Measurements from ENCODE around the gene METTL16.

METTL16 gene

GRCh38 chr17:2393954-2394749, 117.5 kb downstream of the METTL16 start:
- no peak for DNase-seq

- peak; percentile 69 for DNase-seq
Observed at GRCh38 chr17:2393174-2393953, 118.3 kb downstream of the METTL16 start.

GRCh38 chr17:2392252-2393173, 119.2 kb downstream of the METTL16 start:
- peak; percentile 77 for DNase-seq

- no peak for DNase-seq
Observed at GRCh38 chr17:2391597-2392251, 120.0 kb downstream of the METTL16 start.

GRCh38 chr17:2390199-2390836, 121.4 kb downstream of the METTL16 start:
- no peak for DNase-seq

- no peak for DNase-seq
Observed at GRCh38 chr17:2388683-2389055, 123.0 kb downstream of the METTL16 start.

- no peak for DNase-seq
Observed at GRCh38 chr17:2388020-2388682, 123.5 kb downstream of the METTL16 start.

GRCh38 chr17:2387086-2388019, 124.3 kb downstream of the METTL16 start:
- DNase-seq: no peak

- DNase-seq: no peak
Observed at GRCh38 chr17:2386400-2387085, 125.1 kb downstream of the METTL16 start.

- no peak for DNase-seq
Observed at GRCh38 chr17:2385240-2386210, 126.2 kb downstream of the METTL16 start.

GRCh38 chr17:2384439-2385127, 127.1 kb downstream of the METTL16 start:
- DNase-seq: no peak

GRCh38 chr17:2383628-2384167, 128.0 kb downstream of the METTL16 start:
- no peak for DNase-seq

GRCh38 chr17:2380950-2381649, 130.6 kb downstream of the METTL16 start:
- no peak for DNase-seq

- no peak for DNase-seq
Observed at GRCh38 chr17:2380226-2380922, 131.3 kb downstream of the METTL16 start.

GRCh38 chr17:2379489-2380225, 132.0 kb downstream of the METTL16 start:
- DNase-seq: no peak
